NOMO-1 treated with DMSO at 0.1 percent for 48 hours (cell line): ENCODE data around the gene EIF3D.
"Not testable (repeated sequence)": the region's sequence is repeated elsewhere in the genome, so short reads cannot be mapped to it uniquely, and the experiment has no call there.

Experiments
- DNase-seq: peaks from one replicate; lab custom pipeline; 2025; ENCODE audit not compliant: unreplicated experiment; lab: John Stamatoyannopoulos, UW

The EIF3D gene

DNA sequence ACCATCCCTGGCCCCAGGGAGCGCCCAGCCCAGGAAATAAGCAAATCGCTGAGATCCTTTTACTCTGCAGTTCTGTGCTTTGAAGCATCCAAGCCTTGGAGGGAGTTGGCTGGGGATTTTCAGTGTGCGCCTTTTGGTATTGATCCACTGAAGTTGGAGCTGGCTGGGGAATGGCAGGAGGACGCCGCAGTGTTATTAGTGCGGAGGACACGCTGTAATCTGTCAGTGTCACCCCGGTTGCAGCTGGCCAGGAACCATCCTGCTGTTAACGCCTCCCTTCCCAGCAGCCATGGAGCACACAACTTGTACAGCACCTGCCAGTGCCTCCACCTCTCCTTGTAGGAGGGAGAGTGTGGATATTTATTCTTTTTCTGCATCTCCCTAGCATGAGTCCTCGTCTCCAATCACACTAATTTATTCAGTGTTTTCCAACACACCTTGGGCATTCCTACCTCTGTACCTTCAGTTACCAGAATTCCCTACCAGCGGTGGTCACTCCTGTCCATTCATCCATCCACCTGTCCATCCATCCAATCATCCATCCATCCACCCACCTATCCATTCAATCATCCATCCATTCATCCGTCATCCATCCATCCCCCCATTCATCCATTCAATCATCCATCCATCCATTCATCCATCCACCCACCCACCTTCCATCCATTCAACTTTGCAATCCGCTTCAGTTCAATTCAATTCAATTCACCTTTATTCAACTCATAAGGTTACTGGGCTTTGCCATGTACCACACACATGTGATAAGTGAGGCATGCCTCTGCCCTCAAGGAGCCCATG lies 21.9 kb upstream of the EIF3D start:
- no peak for DNase-seq

GRCh38 chr22:36549033-36549432 lies 20.1 kb upstream of the EIF3D start:
- DNase-seq: peak; percentile 20

- DNase-seq: no peak
Measured at GRCh38 chr22:36548606-36549005, 19.6 kb upstream of the EIF3D start.

DNA sequence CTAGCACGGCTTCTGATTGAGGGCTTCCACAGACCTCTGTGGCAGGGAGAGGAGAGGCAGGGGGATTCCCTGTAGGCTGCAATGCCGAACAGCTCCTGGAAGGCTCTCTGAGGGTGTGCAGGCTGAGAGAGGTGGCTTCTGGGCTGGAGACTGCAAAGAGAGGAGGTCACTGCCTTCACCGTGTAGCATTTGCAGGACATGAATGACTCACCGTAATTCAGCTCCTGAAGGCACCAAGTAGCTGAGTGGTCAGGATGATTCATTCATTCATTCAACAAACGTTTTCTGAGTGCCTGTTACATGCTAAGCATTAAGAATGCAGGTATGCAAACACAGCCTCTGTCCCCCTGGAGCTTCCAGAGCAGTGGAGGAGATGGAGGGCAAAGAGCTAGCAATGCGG lies 18.0 kb upstream of the EIF3D start:
- DNase-seq: no peak

GRCh38 chr22:36546092-36546804 lies 17.3 kb upstream of the EIF3D start:
- peak; percentile 52 for DNase-seq

- DNase-seq: no peak
Measured at GRCh38 chr22:36544107-36544620, 15.2 kb upstream of the EIF3D start.

DNA sequence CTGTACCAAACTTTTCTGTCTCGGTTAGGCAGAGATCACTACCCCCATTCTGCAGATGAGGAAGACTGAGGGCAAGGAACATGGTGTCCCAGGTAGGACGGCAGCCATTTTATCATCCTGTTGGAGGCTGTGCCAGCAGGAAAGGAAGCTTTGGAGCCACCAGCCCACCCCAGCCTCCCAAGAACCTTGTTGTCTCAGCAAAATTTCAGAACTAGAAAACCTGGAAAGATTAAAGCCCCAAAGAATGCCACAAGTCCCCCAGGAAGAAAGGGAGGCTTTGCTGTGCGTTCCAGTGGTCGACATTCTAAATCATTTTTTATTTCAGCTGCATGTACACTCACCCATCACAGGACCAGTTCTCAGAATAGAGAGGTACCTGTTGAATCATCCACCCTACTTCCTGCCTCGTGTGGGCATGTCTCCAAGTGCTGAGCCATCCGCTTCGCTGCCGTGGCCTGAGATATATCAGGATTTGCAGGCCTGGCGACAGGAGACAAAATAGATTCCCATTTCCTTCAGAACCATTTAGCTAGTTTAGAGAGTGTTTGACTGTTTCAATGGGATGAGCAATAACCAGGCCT lies 13.0 kb upstream of the EIF3D start:
- DNase-seq: no peak

DNA sequence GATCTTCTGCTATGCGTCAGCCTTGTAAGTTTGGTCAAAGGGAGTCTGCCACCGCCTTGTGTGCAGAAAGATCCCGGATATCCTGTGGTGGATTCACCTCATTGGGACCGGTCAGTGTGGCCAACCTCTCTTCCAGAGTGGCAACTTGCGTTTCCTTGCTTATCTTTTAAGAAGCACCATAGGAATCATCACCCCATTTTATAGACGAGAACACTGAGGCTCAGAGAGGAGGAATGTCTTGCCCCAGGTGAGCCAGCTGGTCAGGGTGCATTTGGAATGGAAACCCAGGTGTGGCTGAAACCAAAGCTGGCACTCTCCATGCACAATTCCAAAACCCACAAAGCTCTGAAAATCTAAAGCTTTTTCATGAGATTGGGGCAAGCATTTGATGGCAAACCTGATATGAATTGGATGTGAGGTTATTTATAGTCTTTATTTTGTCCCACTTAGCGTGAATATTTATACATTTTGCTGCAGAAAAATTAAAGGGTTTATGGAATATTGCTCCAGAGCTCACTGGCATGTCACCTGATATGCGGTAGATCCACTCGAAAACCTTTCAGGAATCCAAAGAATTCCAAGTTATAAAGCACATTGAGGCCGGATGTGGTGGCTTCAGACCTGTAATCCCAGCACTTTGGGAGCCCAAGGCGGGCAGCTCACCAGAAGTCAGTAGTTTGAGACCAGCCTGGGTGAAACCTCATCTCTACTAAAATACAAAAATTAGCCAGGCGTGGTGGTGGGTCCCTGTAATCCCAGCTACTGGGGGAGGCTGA lies 12.1 kb upstream of the EIF3D start:
- no peak for DNase-seq

DNA sequence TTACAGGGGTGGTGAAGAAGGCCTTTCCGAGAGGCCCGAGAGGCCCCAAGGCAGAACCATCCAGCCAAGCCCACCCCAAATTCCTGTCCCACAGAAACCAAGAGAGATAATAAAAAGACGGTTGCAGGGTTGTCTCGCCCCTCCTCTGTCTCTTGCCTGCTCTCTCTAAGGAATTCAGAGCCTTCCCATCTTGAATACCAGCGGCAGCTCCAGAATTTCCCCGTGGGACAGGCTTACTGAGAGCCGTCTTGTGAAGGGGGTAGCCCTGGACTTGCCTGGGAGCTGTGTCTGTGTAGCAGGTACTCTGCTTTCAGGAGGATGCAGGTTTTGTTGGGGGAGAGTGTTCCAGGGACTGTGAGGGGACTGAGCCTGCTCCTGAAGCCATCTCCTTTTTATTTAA lies 9.6 kb upstream of the EIF3D start:
- no peak for DNase-seq

DNA sequence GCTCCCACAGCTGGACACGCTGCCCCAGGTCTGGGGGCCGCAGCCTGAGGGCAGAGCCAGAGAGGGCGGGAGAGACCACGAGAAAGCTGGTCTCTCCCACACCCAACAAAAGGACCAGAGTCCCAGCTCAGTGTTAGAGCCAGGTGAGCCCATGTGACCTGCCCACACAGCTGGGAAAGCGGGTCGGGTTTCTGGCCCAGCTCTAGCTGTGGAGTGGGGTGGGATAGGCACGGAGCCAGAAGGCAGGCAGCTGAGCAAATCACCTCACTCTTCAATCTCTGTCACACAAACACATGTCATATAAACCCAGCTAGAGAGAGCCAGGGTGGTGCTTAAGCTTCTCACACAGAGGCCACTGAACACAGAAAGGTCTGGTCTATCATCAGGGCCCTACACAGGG lies 7.8 kb upstream of the EIF3D start:
- no peak for DNase-seq

GRCh38 chr22:36533320-36533719 lies 4.4 kb upstream of the EIF3D start:
- DNase-seq: not testable (repeated sequence)

DNA sequence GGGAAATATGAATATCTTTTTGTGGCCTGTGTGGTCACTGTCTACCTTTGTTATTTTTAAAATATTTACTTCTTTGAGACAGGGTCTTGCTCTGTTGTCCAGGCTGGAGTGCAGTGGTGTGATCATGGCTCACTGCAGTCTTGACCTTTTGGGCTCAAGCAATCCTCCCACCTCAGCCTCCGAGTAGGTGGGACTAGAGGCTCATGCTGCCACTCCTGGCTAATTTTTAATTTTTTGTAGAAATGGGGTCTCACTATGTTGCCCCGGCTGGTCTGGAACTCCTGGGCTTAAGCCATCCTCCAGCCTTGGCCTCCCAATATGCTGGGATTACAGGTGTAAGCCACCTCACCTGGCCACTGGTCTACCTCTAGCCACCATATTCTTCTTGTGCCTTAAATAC lies 3.5 kb upstream of the EIF3D start:
- no peak for DNase-seq

GRCh38 chr22:36528341-36528740 lies 625 bp downstream of the EIF3D start:
- DNase-seq: no peak

- DNase-seq: no peak
Measured at GRCh38 chr22:36522662-36523061, 6.3 kb downstream of the EIF3D start.

DNA sequence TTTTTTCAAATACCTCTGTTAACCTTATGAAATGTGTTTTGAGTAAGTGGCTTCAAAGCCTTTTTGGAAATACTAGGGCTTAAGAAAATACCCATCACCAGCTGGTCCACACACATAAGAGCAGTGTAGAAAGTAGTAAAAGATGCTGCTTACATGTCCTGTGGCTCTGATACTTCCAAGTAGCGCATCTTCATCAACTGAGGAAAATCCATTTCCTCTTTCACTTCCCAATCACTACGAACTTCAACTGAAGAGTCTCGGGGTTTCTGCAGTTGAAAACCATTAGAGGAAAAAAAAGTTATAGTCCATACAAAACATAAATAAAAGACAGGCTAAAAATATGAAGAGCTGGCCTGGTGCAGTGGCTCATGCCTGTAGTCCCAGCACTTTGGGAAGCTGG lies 8.5 kb downstream of the EIF3D start:
- peak; percentile 13 for DNase-seq

GRCh38 chr22:36519906-36520305 lies 9.1 kb downstream of the EIF3D start:
- DNase-seq: peak; percentile 63

DNA sequence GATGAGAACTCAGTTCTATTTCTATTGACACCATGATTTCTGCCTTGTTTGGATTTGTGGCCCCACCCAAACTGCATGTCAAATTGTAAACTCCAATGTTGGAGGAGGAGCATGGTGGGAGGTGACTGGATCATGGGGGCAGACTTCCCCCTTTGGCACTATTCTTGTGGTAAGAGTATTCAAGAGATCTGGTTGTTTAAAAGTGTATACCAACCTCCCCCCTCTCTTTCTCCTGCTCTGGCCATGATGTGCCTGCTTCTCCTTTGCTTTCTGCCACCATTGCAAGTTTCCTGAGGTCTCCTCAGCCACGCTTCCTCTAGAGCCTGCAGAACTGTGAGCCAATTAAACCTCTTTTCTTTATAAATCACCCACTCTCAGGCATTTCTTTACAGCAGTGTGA lies 14.2 kb downstream of the EIF3D start:
- no peak for DNase-seq

- no peak for DNase-seq
Measured at GRCh38 chr22:36512991-36513390, 16.0 kb downstream of the EIF3D start.

GRCh38 chr22:36512333-36512732 lies 16.6 kb downstream of the EIF3D start:
- DNase-seq: no peak

GRCh38 chr22:36510966-36511881 lies 17.7 kb downstream of the EIF3D start:
- DNase-seq: peak; percentile 29
